H1 (cell line): ENCODE measurements around the gene HDAC9. TPM values are rescaled to one million over a fixed set of nuclear protein-coding genes. Genes with fewer than 3 reads are reported as not detected.

Experiments
- HDAC2 ChIP-seq, 2 experiments: fragments of 300-600 bp in 1 of 2; sonication (generic) in 1 of 2; IDR thresholded peaks; 2 replicates each; pipeline ENCODE4 v1.6.1; 2011 to 2012; ENCODE audit warnings: low read depth in 2 of 2, low read length in 2 of 2, mild to moderate bottlenecking in 2 of 2, moderate library complexity in 2 of 2, borderline replicate concordance in 1 of 2, inconsistent platforms in 1 of 2
- KDM5A ChIP-seq: fragments of 200-600 bp; IDR thresholded peaks from 2 replicates; pipeline ENCODE4 v1.7.1; 2012; ENCODE audit warnings: mild to moderate bottlenecking, low read length, inconsistent platforms, mixed read lengths
- MAFK ChIP-seq: IDR thresholded peaks from 2 replicates; pipeline ENCODE4 v1.6.1; 2012; ENCODE audit warnings: low read depth, mild to moderate bottlenecking, improper control_type of control experiment, low read length
- RFX5 ChIP-seq: IDR thresholded peaks from 2 replicates; pipeline ENCODE4 v1.6.1; 2011; ENCODE audit warnings: low read depth, low read length, improper control_type of control experiment, borderline replicate concordance
- TAF7 ChIP-seq: optimal IDR thresholded peaks from 2 replicates; pipeline ENCODE3; 2011; ENCODE audit warnings: low read depth, mild to moderate bottlenecking, inconsistent platforms, low read length, moderate library complexity, borderline replicate concordance
- polyA plus RNA-seq, 7 experiments: library from polyadenylated mRNA; depleted of rRNA in 3 of 7; stranded (reverse) in 5 of 7; unstranded in 2 of 7; fragments of >200 nt in 5 of 7; fragments of 200-250 nt in 2 of 7; gene quantifications; 1 replicate in 5 of 7; 2 replicates in 1 of 7; 4 replicates in 1 of 7; pipeline versions ENCODE4 v1.2.1 to v1.2.3, GENCODE V29; 2011 to 2013; ENCODE audit warnings: missing spikeins in 2 of 7, mixed read lengths in 2 of 7
- total RNA-seq: library from RNA; stranded (reverse); fragmentation: NEBNext Ultra II Directional; extraction: Animal tissue kit (Norgen Biotek cat#: 25700); gene quantifications from 2 replicates; pipeline ENCODE4 v1.2.1, GENCODE V29; 2021

The HDAC9 gene
- total and polyA plus RNA-seq, 2 of the 8 experiments (the other 6 are each of a cell fraction or from before 2014, with no cell fraction given), result 9.5 to 13.1 TPM

DNA sequence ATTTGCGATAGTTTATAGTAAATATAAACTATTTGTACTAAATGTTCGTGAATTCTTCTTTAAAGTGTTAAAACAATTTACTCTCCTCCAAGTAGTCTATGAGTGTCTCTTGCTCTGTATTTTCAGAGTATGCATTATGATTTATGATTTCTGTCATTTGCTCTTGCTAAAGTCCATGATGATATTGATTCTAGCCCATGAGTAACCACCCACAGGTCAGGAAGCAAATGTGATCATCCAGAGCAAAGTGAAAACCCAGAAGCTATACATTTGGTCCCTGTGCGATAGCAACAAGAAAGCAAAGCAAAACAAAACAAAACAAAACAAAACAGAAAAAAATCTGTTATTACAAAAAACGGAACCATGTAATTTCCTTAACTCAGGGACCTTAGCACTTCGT lies 225.9 kb downstream of the HDAC9 start (continued):
- TF ChIP-seq HDAC2 (IDR thresholded peaks at IDR 0.05; ENCODE audit: borderline replicate concordance in 1 of 2, low read depth in 2 of 2, low read length in 2 of 2), result no peak
- no peak for TF ChIP-seq RFX5
- TF ChIP-seq KDM5A, result no peak
- TF ChIP-seq MAFK, result no peak
- TF ChIP-seq TAF7, result no peak
